ENCODE data around the gene MREG.
"Not testable (repeated sequence)": the region's sequence is repeated elsewhere in the genome, so short reads cannot be mapped to it uniquely, and the experiment has no call there.

Gene MREG

DNA sequence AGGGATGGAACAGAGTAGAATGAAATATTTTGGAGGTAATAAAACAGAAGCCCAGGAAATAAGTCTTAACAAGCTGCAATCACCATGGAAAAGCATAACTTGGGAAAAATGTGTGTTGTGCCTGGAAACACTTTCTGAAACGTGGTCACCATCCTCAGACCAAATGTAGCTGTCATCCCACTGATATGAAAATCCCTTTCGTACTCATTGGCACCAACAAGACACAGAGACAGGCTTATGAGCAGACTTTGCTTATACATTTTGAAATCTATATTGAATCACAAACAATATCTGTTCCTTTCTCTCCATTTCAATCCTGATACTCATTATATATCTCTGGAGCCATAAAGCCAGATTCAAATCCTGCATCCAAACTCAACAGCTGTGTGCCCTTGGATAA is 28.7 kb downstream of the MREG start:
- no peak for DNase-seq

- no peak for DNase-seq
Measured at GRCh38 chr2:215983581-215984351, 29.6 kb downstream of the MREG start.

DNA sequence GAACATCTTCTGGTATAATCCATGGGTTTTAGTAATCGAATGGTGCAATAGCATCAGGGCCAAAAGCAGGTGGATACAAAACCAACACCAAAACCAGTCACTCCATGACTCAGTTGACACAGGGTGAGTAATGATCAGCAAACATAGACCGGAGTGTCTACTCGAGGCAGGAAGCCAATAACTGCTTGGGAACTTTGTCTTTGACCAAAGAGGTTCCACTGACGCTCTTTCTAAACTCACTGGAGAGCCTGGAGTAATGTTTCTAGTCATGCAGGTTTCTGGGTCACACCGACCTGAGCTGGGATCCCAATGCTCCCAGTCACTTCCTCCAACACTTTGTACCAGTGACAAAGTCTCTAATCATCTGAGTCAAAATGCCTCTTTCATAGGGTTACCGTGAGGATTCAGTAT is 30.9 kb downstream of the MREG start:
- no peak for DNase-seq

- DNase-seq = no peak
Measured at GRCh38 chr2:215981115-215981514, 32.2 kb downstream of the MREG start.

DNA sequence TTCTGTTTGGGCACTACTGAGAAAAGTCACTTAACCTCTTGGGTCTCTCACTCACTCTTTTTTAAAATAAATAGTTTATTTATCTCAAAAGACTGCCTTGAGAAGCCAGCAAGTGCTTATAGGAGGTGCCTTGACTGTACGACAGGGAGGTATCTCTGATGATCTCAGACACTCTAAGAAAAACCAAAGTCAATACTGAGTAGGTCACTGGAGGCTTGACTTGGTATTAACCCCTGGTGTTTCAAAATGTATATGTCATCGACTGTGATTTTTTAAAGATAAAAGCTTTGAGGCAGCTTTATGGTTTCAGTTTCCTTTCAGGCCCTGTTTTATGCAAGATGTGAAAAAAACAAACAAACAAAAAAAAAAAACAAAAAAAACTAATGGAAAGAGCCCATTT is 33.7 kb downstream of the MREG start:
- DNase-seq = no peak

GRCh38 chr2:215974700-215975429 is 38.5 kb downstream of the MREG start:
- DNase-seq = no peak

GRCh38 chr2:215973954-215974699 is 39.2 kb downstream of the MREG start:
- DNase-seq = peak; percentile 73

DNA sequence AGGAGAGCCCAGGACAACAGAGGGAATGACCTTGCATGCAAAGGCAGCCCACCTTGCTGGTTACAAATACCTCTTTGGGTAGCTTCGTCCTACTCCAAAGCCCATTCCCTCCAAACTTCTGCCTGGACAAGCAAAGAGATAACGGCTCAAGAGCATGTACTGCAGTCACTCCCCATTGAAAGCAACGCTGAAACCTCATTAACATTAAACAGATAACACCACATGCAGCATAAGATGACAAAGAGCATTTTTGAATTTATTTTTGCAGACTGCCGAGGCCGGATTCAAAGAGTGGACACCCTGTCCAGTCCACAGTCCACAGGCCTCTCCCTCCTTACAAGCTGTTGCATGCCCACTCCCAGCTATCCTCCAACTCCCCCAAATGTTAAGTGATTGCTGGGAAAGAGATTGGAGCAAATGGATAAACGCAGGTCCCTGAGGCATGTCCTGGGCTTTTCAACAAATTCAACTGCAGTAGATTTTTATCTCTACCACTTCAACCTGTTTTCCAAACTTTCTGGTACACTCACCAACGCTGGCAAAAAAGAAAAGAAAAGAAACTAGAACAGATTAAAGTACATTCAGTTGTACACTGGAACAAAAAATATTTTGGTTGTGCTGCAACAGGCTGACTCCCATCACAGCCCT is 40.1 kb downstream of the MREG start:
- no peak for DNase-seq

- DNase-seq = no peak
Measured at GRCh38 chr2:215971671-215972070, 41.7 kb downstream of the MREG start.

DNA sequence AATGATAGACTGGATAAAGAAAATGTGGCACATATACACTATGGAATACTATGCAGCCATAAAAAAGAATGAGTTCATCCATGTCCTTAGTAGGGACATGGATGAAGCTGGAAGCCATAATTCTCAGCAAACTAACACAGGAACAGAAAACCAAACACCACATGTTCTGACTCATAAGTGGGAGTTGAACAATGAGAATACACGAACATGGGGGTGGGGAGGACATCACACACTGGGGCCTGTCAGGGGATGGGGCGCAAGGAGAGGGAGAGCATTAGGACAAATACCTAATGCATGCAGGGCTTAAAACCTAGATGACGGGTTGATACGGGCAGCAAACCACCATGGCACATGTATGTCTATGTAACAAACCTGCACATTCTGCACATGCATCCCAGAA is 42.5 kb downstream of the MREG start:
- DNase-seq = not testable (repeated sequence)

GRCh38 chr2:215970425-215970824 is 42.9 kb downstream of the MREG start:
- DNase-seq = no peak

- no peak for DNase-seq
Measured at GRCh38 chr2:215969131-215969841, 44.1 kb downstream of the MREG start.

DNA sequence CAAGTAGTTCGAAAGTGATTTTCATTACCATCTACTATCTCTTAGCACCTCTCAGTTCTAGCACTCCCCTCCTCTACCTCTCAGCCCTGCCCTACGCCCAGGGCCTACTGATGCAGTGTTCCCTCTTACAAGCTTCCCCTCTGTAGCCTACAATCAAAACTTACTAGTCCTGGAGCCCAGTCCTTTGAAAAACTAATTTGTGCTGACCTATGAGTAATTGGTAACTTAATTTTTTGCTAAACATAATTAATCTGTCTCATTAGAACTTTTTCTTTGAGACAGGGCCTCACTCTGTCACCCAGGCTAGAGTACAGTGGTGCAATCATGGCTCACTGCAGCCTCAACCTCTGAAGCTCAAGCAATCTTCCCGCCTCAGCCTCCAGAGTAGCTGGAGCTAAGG is 44.9 kb downstream of the MREG start:
- DNase-seq = no peak

DNA sequence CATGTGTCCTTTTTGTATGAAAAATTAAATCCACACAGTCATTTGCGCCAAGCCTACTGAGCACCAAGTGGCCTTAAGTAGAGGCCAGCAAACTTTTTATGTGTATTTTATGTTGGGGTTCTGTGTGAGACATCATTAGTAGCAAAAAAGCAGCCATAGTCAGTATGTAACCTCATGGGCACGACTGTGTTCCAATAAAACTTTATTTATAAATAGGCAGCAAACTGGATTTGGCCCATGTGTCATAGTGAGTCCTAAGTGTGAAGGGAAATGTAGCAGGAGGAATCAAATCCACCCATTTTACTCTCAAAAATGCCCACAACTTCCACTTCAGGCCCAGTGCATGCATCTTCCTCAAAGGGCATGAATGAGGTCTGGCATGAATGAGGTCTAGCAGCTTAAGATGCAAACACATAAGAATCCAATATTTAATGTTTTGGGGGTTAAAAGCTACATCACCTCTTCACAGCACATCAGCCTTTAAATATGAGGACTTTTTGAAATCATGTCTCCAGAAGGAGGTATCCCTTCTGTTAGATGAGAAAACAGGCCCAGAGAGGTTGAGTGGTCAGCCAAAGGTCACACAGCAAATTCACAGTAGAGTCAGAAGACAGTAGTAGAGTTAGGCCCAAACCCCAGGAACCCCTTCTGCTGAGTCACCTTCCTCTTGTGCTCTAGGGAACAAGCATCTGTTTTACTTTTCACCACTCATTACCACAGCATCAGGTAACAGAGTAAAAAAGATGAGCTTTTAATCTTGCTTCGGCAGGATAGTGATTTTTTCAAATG is 45.6 kb downstream of the MREG start:
- no peak for DNase-seq

- DNase-seq = no peak
Measured at GRCh38 chr2:215966951-215967350, 46.4 kb downstream of the MREG start.

- no peak for DNase-seq
Measured at GRCh38 chr2:215966274-215966673, 47.1 kb downstream of the MREG start.

- no peak for DNase-seq
Measured at GRCh38 chr2:215965532-215966165, 47.7 kb downstream of the MREG start.

DNA sequence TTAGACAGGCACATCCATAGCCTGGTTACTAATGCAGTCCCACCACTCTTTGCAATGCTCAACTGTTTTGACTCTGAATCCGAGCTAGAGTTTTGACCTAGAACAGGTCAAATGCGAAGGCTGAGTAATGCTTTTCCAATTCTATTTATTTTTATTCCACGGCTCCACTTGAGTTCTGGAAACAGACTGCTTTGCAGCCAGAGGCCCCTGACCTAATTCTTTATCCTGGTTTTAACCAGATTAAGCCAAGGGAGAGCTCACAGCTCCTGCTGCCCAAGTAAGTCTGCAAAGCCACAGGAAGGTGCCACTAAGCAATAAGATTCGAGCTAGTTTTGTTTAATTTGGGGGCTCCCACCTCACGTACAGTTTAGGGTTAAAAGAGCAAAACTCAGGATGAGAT is 51.4 kb downstream of the MREG start:
- DNase-seq = no peak

DNA sequence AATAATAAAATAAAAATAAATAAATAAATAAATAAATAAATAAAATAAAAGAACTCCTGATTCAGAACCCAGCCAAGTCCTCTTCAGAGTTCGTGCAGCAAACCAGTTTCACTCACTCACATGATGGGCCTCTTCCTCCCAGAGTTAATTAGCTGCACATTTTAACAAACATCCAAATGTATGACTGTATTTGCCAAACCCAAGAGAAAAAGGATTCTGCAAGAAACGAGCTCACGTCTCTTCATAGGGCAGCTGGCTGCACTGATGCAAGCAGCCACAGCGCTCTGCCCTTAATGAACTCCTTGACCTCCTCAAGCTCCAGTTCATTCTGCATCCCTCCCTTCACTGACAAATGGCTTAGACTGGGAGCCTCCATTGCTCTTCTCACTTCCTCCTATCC is 55.1 kb downstream of the MREG start:
- peak; percentile 53 for DNase-seq

DNA sequence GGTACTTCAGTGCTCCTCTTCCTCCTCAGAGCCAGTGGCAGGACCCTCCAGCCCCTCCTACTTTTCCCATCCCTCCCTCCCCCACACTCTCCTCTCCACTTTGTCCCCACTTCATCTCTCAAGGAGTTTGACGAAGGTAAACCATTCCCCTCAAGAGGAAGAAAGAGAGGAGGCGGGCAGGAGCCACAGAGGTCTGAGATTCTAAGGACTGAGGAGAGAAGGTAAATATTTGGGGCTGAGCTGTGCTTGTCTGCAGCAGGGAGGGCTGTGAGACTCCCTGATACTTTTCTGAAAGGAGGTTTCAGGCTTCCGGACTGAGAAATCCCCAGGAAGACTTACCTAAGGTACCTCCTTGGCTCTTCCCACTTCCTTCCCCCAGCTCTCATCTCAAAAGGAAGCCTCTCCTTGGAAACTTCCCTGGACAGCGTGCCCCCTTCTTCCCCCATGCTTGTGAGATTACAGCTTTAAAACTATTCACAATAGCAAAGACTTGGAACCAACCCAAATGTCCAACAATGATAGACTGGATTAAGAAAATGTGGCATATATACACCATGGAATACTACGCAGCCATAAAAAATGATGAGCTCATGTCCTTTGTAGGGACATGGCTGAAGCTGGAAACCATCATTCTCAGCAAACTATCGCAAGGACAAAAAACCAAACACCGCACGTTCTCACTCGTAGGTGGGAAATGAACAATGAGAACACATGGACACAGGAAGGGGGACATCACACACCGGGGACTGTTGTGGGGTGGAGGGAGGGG is 55.8 kb downstream of the MREG start:
- not testable (repeated sequence) for DNase-seq
